ENCODE data around the gene ABCG1.

- TF ChIP-seq CTCF (IDR thresholded peaks at IDR 0.05; ENCODE audit: poor library complexity) (no peak), EZH2 (IDR thresholded peaks at IDR 0.05; ENCODE audit: borderline replicate concordance) (no peak), EZH2phosphoT487 (IDR thresholded peaks at IDR 0.05; ENCODE audit: low read depth, severe bottlenecking, unreplicated experiment) (no peak)
Observed at GRCh38 chr21:42208801-42209490, 10.0 kb upstream of the ABCG1 start.
